Stimulated activated effector memory CD8-positive, alpha-beta T cell treated with anti-CD3 and anti-CD28 coated beads, Interleukin-12 subunit alpha, Interleukin-12 subunit beta, amount 100 ng/mL, for 72 hours (primary cell): ENCODE results near the gene NHSL2.

ENCODE experiments used
- ATAC-seq: fragments of 150-1000 bp; cut with Tn5 transposase; 2 replicates; pipeline ENCODE4 v1.10.0; 2021
- DNase-seq, 2 donors: peaks; one replicate each; pipeline ENCODE4 v3.0.0; 2021 to 2022; ENCODE audit warnings: low spot score in 2 of 2
- H3K27ac Mint-ChIP-seq: one replicate; pipeline ENCODE4 v1.8.0; 2022; ENCODE audit warnings: mild to moderate bottlenecking, mixed read lengths
- H3K36me3 Mint-ChIP-seq: one replicate; pipeline ENCODE4 v1.8.0; 2022; ENCODE audit warnings: mild to moderate bottlenecking, mixed read lengths
- H3K4me1 Mint-ChIP-seq: one replicate; pipeline ENCODE4 v1.8.0; 2022; ENCODE audit warnings: mixed read lengths
- H3K4me3 Mint-ChIP-seq: one replicate; pipeline ENCODE4 v1.8.0; 2022; ENCODE audit warnings: mild to moderate bottlenecking, mixed read lengths
- H3K9me3 Mint-ChIP-seq: one replicate; pipeline ENCODE4 v1.8.0; 2022; ENCODE audit warnings: mixed read lengths

Gene NHSL2

DNA sequence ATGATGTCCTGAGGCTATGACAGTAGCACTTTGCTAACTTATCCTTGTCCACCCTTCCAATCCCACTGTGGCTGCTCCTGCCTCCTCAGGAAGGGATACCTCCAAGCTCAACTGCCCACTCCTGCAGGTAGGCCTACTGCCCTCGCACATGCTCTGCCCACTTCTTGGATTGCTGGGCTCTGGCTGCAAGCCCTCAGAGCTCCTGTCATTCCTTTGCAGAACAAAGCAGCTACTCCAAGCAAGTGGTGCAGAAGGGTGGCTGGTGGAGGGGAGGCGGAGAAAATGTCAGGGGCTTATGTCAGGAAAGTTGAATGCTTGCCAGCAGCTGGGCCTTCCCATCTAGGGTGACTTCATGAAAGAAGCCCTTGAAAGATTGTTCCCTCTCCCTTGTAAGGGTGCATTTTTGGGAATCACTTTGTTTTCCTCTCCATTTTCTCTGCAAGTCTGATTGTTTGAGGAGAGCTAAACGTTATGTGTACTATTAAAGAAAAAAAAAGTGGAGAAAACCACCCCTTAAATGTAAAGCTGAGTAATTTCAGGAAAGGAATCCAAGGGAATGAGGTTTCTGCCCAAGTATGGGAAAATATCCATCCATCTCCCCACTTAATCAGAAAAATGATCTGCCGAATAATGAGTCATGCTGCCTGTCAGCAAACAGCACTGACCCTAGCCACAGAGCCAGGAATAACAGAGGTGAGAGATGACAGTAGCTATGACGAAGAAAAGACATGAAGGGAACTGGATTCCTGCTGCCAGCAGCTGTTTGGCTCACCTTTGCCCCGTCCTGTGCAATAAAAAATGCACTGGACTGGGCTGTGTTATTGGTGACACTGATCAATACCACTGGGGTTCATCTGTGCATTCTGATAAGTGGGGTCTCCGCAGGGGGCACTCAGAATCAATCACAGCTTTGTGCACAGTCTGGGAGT, 119.1 kb downstream of the NHSL2 start:
- H3K4me1 Mint-ChIP-seq = peaks cover 11% of the 10 kb centered on the region
- DNase-seq (no peak), ATAC-seq (no peak)
- H3K9me3 Mint-ChIP-seq = no peaks in the 10 kb centered on the region
- H3K27ac Mint-ChIP-seq = no peak overlapping the region
- H3K4me3 Mint-ChIP-seq = no peak overlapping the region
- no peaks in the 10 kb centered on the region for H3K36me3 Mint-ChIP-seq

DNA sequence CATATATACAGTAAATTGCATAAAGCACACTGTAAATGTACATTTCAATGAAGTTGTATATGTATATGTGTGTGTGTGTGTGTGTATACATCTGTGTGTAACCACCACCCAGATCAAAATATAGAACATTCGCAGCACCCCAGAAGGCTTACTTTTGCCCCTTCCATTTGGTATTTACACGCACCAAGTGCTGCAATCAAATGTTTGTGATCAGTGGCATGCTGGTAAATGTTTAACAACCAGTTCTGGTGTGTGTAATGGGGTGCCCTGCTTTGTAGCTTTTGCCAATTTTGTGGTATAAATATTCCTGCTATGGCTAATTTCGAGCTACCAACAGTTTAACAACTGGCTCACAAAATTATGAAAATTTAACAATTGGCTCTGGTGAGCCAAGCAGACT, 119.8 kb downstream of the NHSL2 start:
- Mint-ChIP-seq H3K4me3 (no peak overlapping the region), H3K27ac (no peak overlapping the region), H3K4me1 (peaks cover 11% of the 10 kb centered on the region), H3K36me3 (no peaks in the 10 kb centered on the region), H3K9me3 (no peaks in the 10 kb centered on the region)
- ATAC-seq = no peak
- DNase-seq = no peak

DNA sequence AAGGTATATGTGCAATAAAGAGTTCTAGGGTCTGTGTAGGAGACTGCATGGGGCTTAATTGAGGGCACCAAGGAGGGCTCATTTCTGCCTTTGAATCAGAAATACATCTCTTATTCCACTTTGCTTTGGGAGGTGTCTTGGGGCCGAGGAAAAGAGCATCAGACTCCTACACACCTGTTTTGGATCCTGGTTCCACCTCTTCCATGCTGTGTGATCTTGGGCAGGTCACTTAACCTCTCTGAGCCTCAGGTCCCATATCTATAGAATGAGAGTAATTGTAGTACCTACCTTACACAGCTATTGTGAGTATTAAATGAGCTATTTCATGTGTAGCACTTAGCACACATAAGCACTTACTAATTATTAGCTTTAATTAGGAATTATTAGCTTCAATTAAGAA, 120.5 kb downstream of the NHSL2 start:
- Mint-ChIP-seq H3K4me1 (peaks cover 9% of the 10 kb centered on the region), H3K9me3 (no peaks in the 10 kb centered on the region), H3K36me3 (no peaks in the 10 kb centered on the region), H3K27ac (no peak overlapping the region), H3K4me3 (no peak overlapping the region)
- DNase-seq (no peak), ATAC-seq (no peak)

DNA sequence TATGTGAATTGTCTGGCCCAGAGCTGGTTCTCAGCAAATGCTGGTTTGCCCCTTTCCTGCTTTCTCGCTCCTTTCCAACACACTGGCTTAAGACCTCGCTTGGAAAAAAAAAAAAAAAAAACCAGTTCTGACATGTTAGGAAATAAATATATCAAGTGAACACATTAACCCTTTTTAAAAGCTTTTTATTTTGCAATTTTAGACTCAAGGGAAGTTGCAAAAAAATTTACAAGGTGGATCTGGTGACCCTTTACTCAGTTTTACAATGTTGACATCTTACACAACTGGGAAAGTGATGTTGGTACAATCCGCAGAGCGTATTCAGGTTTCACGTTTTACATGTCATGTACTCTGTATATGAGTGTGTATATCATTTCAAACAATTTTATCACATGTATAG, 121.0 kb downstream of the NHSL2 start:
- Mint-ChIP-seq H3K27ac (no peak overlapping the region), H3K36me3 (no peaks in the 10 kb centered on the region), H3K9me3 (no peaks in the 10 kb centered on the region), H3K4me1 (peaks cover 4% of the 10 kb centered on the region), H3K4me3 (no peak overlapping the region)
- no peak for ATAC-seq
- DNase-seq = no peak

DNA sequence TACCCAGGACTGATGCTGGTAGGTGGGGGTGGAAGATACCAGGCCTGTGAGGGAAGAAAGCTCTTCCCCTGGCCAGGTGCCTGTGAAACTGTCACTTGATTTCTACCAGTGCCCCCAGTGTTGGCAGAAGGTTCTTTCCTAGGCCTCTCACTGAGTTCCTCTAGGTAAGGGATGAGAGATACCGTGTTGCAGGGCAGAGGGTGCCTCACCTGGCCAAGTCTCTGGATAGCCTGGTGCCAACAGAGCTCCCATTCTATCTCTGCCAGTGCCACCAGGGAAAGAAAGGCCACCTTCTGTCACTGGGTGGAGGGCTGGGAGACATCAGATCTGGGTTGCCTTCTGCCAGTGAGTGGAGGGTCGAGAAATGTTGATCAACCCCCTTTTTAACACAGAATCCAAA, 127.0 kb downstream of the NHSL2 start:
- peaks cover 5% of the 10 kb centered on the region for H3K4me1 Mint-ChIP-seq
- ATAC-seq = no peak
- no peak overlapping the region for H3K27ac Mint-ChIP-seq
- H3K36me3 Mint-ChIP-seq = no peaks in the 10 kb centered on the region
- no peak for DNase-seq
- H3K4me3 Mint-ChIP-seq = no peak overlapping the region
- no peaks in the 10 kb centered on the region for H3K9me3 Mint-ChIP-seq

DNA sequence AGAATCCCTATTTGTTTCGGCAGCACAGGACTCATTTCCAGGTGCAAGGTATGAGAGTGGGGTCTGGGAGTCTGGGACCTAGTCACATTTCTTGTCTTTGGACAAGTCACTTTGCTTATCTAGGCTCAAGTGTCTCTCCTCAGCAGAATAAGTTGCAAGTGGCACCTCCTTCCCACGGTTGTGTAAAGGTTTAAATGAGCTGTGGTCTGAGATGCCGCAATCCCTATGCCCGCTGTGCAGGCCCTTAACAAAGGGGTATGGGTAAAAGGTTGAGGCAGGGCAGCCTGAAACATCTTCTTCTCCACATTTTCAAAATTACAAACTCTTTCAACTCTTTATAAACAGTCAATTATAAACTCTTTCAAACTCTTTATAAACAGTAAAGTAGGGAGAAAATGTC, 127.4 kb downstream of the NHSL2 start:
- no peak overlapping the region for H3K4me3 Mint-ChIP-seq
- H3K27ac Mint-ChIP-seq = no peak overlapping the region

DNA sequence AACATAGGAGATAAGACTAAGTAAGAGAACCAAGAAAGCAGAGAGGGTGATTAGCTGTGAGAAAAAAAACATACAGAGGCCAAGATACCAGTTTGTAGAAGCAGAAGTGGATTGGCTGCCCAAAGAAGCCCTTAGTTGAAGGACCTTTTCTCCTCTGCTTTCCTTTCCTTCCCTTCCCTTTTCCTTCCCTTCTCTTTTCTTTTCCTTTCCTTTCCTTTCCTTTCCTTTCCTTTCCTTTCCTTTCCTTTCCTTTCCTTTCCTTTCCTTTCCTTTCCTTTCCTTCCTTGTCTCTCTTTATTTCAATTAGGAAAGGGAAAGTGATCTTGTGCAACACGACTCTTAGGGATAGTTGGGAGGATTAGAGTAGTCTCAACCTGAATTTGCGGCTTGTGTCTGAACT, 128.2 kb downstream of the NHSL2 start:
- Mint-ChIP-seq H3K27ac (no peak overlapping the region), H3K4me3 (no peak overlapping the region), H3K36me3 (no peaks in the 10 kb centered on the region), H3K4me1 (peaks cover 7% of the 10 kb centered on the region), H3K9me3 (no peaks in the 10 kb centered on the region)
- no peak for DNase-seq
- ATAC-seq = no peak

More for the DNA sequence above, 127.4 kb downstream of the NHSL2 start:
- Mint-ChIP-seq H3K9me3 (no peaks in the 10 kb centered on the region), H3K36me3 (no peaks in the 10 kb centered on the region), H3K4me1 (peaks cover 7% of the 10 kb centered on the region)
- ATAC-seq (no peak), DNase-seq (no peak)

DNA sequence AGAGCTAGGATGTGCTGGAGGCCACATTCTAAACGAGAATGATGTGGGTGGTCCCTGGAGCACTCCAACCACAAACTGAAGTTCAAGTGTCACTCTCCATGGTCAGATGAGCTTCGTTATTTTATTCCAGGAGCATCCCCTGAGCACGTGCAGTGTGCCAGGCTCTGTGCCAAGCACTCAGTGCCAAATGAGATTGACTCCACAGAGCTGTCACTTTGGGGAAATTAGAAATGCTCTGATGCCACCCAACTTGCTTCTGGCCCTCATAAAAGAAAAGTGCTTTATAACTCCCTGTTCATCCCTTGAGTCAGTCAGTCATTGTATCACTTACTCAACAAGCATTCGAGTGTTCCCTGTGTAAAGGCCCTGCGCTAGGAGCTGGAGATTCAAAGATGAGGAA, 129.9 kb downstream of the NHSL2 start:
- Mint-ChIP-seq H3K4me3 (no peak overlapping the region), H3K27ac (no peak overlapping the region), H3K36me3 (no peaks in the 10 kb centered on the region), H3K9me3 (no peaks in the 10 kb centered on the region), H3K4me1 (peaks cover 13% of the 10 kb centered on the region)
- no peak for ATAC-seq
- no peak for DNase-seq

DNA sequence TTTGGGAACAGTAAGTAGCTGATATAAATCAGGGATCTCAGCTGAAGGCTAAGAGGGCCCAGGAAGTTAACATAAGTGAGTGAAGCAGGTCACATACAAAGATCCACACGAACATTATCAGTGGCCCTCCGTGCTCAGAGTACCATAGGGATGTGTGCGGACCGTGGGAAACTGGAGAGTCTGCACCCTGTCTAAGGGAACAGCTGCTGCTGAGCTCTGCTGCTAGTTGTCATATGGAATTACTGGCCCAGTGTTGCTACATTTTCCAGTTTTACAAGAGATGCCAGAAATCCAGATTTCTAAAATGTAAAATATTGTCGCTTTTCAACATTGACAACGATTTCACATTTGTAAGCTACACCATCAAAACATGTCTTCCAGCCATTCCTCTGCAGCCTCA, 130.5 kb downstream of the NHSL2 start:
- Mint-ChIP-seq H3K27ac (no peak overlapping the region), H3K4me1 (peaks cover 16% of the 10 kb centered on the region)

DNA sequence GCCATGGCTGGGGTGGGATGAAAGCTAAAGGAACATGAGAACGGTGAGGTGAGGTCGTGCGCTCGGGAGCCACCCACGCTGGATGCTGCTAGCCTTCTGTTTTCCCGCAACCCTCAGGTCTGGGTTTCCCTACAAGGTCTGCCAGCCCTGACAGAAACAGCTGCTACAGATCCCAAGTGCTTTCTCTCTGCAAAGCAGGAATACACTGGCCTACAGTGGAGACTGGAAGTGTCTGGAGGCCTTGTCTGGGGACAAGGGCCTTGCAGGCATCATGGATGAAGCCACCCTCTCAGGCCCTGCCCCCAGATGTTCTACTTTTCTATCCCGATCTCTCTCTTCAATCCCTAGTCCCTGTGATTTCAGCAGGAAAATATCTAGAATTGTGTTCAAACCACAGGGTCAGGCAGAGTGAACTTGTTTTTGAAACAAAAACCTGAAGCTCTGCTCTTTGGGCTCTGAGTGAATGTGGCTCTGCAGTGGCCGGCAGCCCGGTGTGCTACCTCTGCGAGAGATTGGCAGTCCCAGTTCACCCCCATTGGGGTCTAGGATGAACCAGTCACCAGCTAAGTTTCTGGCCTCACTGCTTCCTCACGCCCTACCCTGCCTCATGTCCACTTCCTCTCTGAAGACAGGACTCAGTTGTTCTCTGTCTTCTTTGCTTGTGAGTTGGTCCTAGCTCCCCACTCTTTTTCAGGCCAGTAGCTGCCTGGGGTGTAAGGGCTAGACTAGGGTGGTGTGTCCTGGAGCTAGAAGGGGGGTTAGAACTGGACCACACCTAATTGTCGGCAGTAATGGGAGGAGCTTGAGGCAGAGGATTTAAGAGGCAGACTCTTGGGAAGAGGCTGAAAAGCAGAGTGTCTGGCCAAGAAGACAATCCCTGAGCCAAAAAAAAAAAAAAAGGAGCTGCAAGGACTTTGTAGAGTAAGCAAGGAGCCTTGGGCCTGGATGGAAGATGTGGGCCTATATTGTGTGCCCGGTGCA, 131.5 kb downstream of the NHSL2 start:
- DNase-seq (no peak), ATAC-seq (no peak)

More for the DNA sequence above, 130.5 kb downstream of the NHSL2 start:
- no peak for ATAC-seq
- Mint-ChIP-seq H3K36me3 (no peaks in the 10 kb centered on the region), H3K9me3 (no peaks in the 10 kb centered on the region), H3K4me3 (no peak overlapping the region)
- no peak for DNase-seq

DNA sequence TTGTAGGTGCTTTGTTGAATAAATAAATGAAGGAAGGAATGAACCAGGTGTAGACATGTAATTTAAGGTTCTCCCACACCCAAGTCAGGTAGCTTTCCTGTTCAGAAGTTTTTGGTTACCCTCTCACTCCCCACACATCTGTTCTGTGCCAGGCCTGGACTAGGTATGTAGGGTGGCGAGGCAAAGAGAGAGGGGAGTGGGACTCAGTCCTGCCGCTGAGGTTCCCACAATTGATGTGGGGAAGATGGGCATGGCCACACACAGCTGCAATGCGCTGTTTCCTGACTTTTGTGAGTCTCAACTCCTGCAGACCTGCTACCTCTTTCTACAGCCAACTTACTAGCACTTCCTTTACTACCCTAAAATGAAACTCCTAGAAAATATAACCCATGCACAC, 132.2 kb downstream of the NHSL2 start:
- peaks cover 26% of the 10 kb centered on the region for H3K4me1 Mint-ChIP-seq
- H3K27ac Mint-ChIP-seq = no peak overlapping the region
- DNase-seq (no peak), ATAC-seq (no peak)
- H3K9me3 Mint-ChIP-seq = no peaks in the 10 kb centered on the region
- H3K4me3 Mint-ChIP-seq = no peak overlapping the region
- no peaks in the 10 kb centered on the region for H3K36me3 Mint-ChIP-seq

More for the DNA sequence above, 131.5 kb downstream of the NHSL2 start:
- H3K9me3 Mint-ChIP-seq = no peaks in the 10 kb centered on the region
- no peaks in the 10 kb centered on the region for H3K36me3 Mint-ChIP-seq
- H3K27ac Mint-ChIP-seq = no peak overlapping the region
- no peak overlapping the region for H3K4me3 Mint-ChIP-seq
- peaks cover 22% of the 10 kb centered on the region for H3K4me1 Mint-ChIP-seq

DNA sequence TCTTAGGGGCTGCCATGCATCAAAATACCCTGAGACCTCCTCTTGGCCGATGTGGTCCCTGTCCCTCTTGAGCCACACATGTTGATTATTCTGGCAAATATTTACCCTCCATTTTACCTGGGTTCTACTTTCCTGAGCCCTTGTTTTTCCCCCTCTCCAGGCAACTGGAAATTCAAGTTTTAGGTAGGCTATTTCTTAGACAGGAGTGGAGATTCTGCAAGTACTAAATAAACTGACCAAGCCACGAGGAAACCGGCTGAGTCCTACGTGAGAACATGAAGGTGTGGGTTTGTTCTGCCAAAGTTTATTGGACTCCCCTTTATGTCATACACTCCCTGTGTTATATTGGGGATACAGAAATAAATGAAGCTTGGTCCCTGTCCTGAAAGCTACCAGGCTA, 133.0 kb downstream of the NHSL2 start:
- DNase-seq (no peak), ATAC-seq (no peak)

DNA sequence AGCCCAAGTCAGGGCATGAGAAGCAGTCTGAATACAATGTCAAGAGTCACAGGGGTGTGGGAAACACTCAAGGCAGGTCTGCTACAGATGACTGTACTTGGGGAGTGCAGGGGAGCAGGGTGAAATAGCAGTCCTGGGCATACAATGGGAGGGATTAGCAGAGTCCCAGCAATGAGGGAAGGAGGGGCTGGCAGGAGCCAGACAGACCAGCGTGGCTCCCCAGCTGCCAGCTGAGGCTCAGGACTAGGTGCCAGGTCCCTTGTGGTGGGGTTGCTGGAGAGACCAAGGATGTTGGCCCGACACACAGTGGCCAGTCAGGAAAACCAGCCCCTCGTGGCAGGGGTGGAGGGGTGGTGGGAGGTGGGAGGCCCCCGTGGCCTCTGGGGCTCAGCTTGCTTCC, 134.5 kb downstream of the NHSL2 start:
- Mint-ChIP-seq H3K4me3 (no peak overlapping the region), H3K9me3 (no peaks in the 10 kb centered on the region), H3K4me1 (peaks cover 43% of the 10 kb centered on the region), H3K27ac (no peak overlapping the region), H3K36me3 (no peaks in the 10 kb centered on the region)
- ATAC-seq = no peak
- no peak for DNase-seq

More for the DNA sequence above, 133.0 kb downstream of the NHSL2 start:
- H3K36me3 Mint-ChIP-seq = no peaks in the 10 kb centered on the region
- no peak overlapping the region for H3K27ac Mint-ChIP-seq
- H3K9me3 Mint-ChIP-seq = no peaks in the 10 kb centered on the region
- H3K4me3 Mint-ChIP-seq = no peak overlapping the region
- peaks cover 32% of the 10 kb centered on the region for H3K4me1 Mint-ChIP-seq

DNA sequence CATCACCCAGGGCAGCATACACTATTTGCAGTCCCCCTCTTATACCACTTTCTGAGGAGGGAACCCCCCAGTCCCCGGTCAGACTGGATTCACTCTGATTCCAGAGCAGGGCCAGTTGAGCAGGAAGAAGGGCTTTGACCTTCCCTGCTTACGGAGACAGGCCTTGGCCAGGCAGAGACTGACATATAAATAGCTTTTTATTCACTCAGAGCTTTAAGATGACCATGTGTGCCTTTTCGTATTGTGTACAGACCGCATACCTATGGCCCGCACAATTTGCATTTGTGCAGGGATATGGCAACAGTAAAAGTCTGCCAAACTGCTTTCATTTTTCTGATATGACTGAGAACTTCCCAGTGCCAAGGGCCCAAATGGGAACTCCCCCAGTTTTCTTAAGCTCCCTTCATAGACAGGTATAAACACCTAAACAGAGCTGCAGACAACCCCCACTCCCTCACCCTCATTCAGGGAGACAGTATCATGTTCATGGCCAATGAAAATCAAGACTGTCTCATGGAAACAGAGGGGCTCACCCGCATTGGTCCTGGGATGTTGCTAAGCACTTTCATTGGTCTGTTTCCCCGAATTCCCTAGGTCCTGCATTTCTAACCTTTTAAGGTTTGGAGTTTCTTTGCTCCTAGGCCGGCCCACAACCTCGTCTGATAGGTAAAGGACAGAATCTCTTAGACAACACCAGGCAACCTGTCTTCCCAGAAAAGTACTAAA, 135.1 kb downstream of the NHSL2 start:
- H3K4me3 Mint-ChIP-seq = no peak overlapping the region

DNA sequence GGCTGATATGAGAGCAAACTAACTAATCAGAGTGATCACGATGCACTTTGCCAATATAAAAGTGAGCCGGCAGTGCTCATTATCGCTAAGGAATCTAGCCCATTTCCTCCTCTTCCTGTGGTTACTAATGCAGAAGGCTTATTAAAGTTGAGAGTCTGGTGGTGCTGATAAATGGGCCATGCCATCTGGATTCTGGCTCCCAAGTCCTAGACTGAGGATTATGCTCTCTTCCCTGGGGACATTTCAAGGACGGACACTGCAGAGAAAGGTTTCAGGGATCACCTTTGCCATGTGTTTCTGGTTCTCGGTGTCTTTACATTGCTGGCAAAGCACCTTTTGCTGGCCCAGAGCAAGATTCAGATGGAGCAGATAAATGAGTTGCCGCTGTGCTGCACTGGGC, 135.8 kb downstream of the NHSL2 start:
- no peak for DNase-seq
- H3K27ac Mint-ChIP-seq = no peak overlapping the region
- no peak for ATAC-seq

More for the DNA sequence above, 135.1 kb downstream of the NHSL2 start:
- DNase-seq (no peak), ATAC-seq (no peak)
- peaks cover 43% of the 10 kb centered on the region for H3K4me1 Mint-ChIP-seq
- H3K27ac Mint-ChIP-seq = no peak overlapping the region
- no peaks in the 10 kb centered on the region for H3K36me3 Mint-ChIP-seq
- H3K9me3 Mint-ChIP-seq = no peaks in the 10 kb centered on the region

More for the DNA sequence above, 135.8 kb downstream of the NHSL2 start:
- no peak overlapping the region for H3K4me3 Mint-ChIP-seq
- H3K9me3 Mint-ChIP-seq = no peaks in the 10 kb centered on the region
- H3K36me3 Mint-ChIP-seq = no peaks in the 10 kb centered on the region
- peaks cover 46% of the 10 kb centered on the region for H3K4me1 Mint-ChIP-seq
